ENCODE data around the gene VARS1. TPM values are rescaled to one million over a fixed set of nuclear protein-coding genes. Genes with fewer than 3 reads are reported as not detected.
A peak's percentile ranks its signal among the peaks of the same experiment; 100 is the strongest.

The VARS1 gene
- total and polyA plus RNA-seq, 10 donors = 31.1 to 97.3 (median 49.4) TPM

DNA sequence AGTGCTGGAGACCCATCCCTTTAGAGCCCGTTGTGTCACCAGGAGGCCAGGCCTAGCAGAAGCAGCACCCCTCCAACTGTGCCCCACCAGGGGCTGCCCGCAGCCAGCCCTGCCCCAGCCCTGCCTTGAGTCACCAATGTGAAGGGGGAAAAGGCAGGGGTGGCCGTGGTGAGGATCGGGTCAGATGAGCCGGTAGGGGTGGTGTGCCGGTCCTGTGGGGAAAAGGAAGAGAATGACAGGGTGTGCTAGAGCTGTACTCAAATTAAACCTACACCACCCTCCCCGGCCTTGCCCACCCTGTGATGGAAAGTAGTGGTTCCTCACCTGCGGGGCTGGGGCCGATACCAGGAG, 30.0 kb downstream of the VARS1 start:
- no peak for TF ChIP-seq POLR2AphosphoS5 (IDR thresholded peaks at IDR 0.05)
- TF ChIP-seq, protein P1, sequence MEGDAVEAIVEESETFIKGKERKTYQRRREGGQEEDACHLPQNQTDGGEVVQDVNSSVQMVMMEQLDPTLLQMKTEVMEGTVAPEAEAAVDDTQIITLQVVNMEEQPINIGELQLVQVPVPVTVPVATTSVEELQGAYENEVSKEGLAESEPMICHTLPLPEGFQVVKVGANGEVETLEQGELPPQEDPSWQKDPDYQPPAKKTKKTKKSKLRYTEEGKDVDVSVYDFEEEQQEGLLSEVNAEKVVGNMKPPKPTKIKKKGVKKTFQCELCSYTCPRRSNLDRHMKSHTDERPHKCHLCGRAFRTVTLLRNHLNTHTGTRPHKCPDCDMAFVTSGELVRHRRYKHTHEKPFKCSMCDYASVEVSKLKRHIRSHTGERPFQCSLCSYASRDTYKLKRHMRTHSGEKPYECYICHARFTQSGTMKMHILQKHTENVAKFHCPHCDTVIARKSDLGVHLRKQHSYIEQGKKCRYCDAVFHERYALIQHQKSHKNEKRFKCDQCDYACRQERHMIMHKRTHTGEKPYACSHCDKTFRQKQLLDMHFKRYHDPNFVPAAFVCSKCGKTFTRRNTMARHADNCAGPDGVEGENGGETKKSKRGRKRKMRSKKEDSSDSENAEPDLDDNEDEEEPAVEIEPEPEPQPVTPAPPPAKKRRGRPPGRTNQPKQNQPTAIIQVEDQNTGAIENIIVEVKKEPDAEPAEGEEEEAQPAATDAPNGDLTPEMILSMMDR (IDR thresholded peaks at IDR 0.05 in 8 of 11, conservative IDR thresholded peaks at IDR 0.05 in 3 of 11) = no peak
- no peak for TF ChIP-seq POLR2A (IDR thresholded peaks at IDR 0.05)
- H3K27me3 ChIP-seq (replicated peaks in 1 of 7) = no peaks in the 10 kb centered on the region
- intact Hi-C loops (cut with DNase I; ENCODE audit: low total_unique reads) = no loop called here
- DNase-seq = peak; percentile 66
- H3K4me1 ChIP-seq = peaks cover 0 to 37% (median 21%) of the 10 kb centered on the region in 6 donors
- no peak overlapping the region for H3K27ac ChIP-seq
- 75 to 86% (median 84%) methylated on average over 9 of the region's 9 CpGs for WGBS, 5 donors
- no peaks in the 10 kb centered on the region for H3K9me3 ChIP-seq
- peaks cover 0 to 28% (median 6%) of the 10 kb centered on the region in 6 donors for H3K36me3 ChIP-seq
- H3K4me3 ChIP-seq = no peak overlapping the region

DNA sequence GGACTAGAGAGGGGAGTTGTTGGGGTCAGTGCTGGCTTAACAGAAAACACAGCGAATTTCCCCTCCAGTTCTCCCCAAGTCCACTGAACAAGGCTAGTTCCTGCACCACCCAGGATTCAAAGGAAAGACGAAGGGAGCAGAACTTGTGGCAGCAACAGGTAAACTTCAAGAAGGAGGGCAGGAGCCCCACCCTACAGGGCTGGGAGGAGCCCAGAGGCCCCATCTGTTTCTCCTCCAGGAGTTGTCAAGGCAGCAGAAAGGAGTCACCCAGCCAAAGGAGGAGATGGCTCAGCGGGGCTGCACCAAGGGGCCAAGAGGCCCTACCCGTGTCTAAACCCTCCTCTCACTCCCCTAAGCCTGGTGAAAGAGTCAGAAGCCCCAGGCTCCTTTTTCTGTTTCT, 31.4 kb downstream of the VARS1 start:
- Histone ChIP-seq H3K9me3 (no peaks in the 10 kb centered on the region), H3K4me1 (peaks cover 0 to 27% (median 13%) of the 10 kb centered on the region in 6 donors), H3K27ac (no peak overlapping the region), H3K4me3 (no peak overlapping the region), H3K27me3 (replicated peaks in 1 of 7) (no peaks in the 10 kb centered on the region), H3K36me3 (peaks cover 0 to 42% (median 7%) of the 10 kb centered on the region in 6 donors)
- peak; percentile 34 for DNase-seq
- TF ChIP-seq POLR2A (IDR thresholded peaks at IDR 0.05) (no peak), POLR2AphosphoS5 (IDR thresholded peaks at IDR 0.05) (no peak)
- TF ChIP-seq, protein P1 (IDR thresholded peaks at IDR 0.05 in 8 of 11, conservative IDR thresholded peaks at IDR 0.05 in 3 of 11) = no peak
- intact Hi-C loops (cut with DNase I; ENCODE audit: low total_unique reads) = no loop called here
- WGBS, 5 donors = 84 to 91% (median 87%) methylated on average over 4 of the region's 4 CpGs

DNA sequence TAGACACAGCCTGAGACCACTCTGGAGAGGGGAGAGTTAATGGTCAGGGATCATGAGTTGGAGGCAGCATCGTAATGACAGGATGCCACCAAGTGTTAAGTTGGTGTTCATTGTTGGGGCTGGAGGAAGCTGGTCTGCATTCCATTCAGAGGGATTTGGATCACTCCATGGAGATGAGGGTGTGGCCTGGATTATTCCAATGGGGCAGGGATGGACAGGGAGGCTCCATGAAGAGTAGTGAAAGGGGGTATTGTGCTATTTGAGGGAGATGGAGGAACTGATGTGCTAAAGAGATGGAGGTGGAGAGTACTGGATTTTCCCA, 32.0 kb downstream of the VARS1 start:
- no peak for TF ChIP-seq POLR2AphosphoS5 (IDR thresholded peaks at IDR 0.05)
- TF ChIP-seq, protein P1 (IDR thresholded peaks at IDR 0.05 in 8 of 11, conservative IDR thresholded peaks at IDR 0.05 in 3 of 11) = no peak
- TF ChIP-seq POLR2A (IDR thresholded peaks at IDR 0.05) = no peak
- DNase-seq = no peak
- H3K27ac ChIP-seq = peak overlapping the region in 3 of 8 donors; percentile 6 to 20 (median 10)
- WGBS, 5 donors = 52 to 70% (median 60%) methylated on average over 1 of the region's 1 CpG
- no peak overlapping the region for H3K4me3 ChIP-seq
- H3K4me1 ChIP-seq = peaks cover 0 to 24% (median 9%) of the 10 kb centered on the region in 6 donors
- intact Hi-C loops (cut with DNase I; ENCODE audit: low total_unique reads) = no loop called here
- H3K27me3 ChIP-seq (replicated peaks in 1 of 7) = no peaks in the 10 kb centered on the region
- H3K9me3 ChIP-seq = no peaks in the 10 kb centered on the region
- H3K36me3 ChIP-seq = peaks cover 0 to 47% (median 7%) of the 10 kb centered on the region in 6 donors

DNA sequence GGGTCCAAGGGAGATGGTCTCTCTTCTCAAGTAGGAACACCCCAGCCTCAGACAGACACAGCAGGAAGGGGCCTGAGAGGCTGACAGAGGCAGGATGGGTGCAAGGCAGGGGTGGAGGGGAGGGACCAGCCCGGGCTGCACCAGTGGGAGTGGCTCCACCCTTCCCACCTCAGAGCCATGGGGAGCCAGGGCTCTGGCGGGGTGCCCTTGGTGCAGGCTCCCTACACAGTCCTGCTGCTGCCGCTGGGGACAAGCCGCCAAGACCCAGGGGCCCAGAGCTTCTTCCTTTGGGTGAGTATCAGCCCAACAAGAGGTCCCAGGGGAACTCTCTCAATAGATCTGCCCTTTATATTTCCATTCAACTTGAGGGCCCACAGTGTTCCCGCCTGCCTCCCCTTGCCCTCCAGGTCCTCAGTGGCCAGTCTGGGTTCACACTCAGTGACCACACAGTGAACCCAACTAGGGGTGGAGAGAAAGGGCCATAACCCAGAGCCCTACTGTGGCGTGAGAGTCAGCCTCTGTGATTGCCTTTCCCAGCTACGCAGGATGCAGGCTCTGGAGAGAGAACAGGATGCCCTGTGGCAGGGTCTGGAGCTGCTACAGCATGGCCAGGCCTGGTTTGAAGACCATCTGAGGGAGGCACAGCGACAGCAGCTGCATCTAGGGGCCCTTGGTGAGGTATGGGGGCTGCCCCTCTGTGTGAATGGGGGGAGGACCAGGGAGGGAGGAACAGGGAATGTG, 32.5 kb downstream of the VARS1 start:
- Histone ChIP-seq H3K4me1 (peaks cover 0 to 18% (median 6%) of the 10 kb centered on the region in 6 donors), H3K4me3 (no peak overlapping the region), H3K9me3 (no peaks in the 10 kb centered on the region), H3K27me3 (replicated peaks in 1 of 7) (no peaks in the 10 kb centered on the region), H3K27ac (peak overlapping the region in 3 of 8 donors; percentile 6 to 20 (median 10)), H3K36me3 (peaks cover 0 to 52% (median 7%) of the 10 kb centered on the region in 6 donors)
- TF ChIP-seq POLR2A (IDR thresholded peaks at IDR 0.05) (no peak), POLR2AphosphoS5 (IDR thresholded peaks at IDR 0.05) (no peak)
- TF ChIP-seq, protein P1 (IDR thresholded peaks at IDR 0.05 in 8 of 11, conservative IDR thresholded peaks at IDR 0.05 in 3 of 11) = no peak
- 74 to 87% (median 83%) methylated on average over 8 of the region's 8 CpGs for WGBS, 5 donors
- DNase-seq = peak; percentile 56
- intact Hi-C loops (cut with DNase I; ENCODE audit: low total_unique reads) = no loop called here
